IMR-90 (cell line): ENCODE results near the gene CRISP2. TPM values are rescaled to one million over a fixed set of nuclear protein-coding genes. Genes with fewer than 3 reads are reported as not detected.

ENCODE experiments used
- ATAC-seq: fragments of 200-7000 bp; cut with Tn5 transposase; 2 replicates; pipeline ENCODE4 v1.9.1; 2020; ENCODE audit warnings: low read depth, mild to moderate bottlenecking, moderate library complexity
- BruUV-seq: library from RNA; stranded (reverse); fragments of 400-500 nt; replicated peaks from 2 replicates; lab custom pipeline; 2021; lab: Mats Ljungman, UMichigan
- CTCF ChIA-PET: fragments of 300-600 bp; formaldehyde crosslinking; extraction: SDS; loops from one replicate; lab custom pipeline; 2021; ENCODE audit warnings: antibody characterized with exemption; lab: Yijun Ruan, JAX
- POLR2A ChIA-PET: fragments of 300-600 bp; sonication (Branson Sonifier 250); formaldehyde crosslinking; loops from one replicate; lab custom pipeline; 2022; ENCODE audit warnings: antibody characterized with exemption; ENCODE audit not compliant: unreplicated experiment; lab: Charles Lee
- DNase-seq: peaks from one replicate; pipeline ENCODE4 v3.0.0; 2013
- H2AFZ ChIP-seq: replicated peaks from 2 replicates; pipeline ENCODE3; 2013; ENCODE audit warnings: low read length, mild to moderate bottlenecking; ENCODE audit not compliant: poor library complexity
- H2AK5ac ChIP-seq: 2 replicates; pipeline ENCODE4 v1.6.1; 2013; ENCODE audit warnings: low read depth, low read length, inconsistent platforms
- H2AK9ac ChIP-seq: replicated peaks from 2 replicates; pipeline ENCODE3; 2013; ENCODE audit warnings: mild to moderate bottlenecking, low read depth, low read length, moderate library complexity; ENCODE audit not compliant: poor library complexity
- H2BK120ac ChIP-seq: 2 replicates; pipeline ENCODE4 v1.6.1; 2013; ENCODE audit warnings: low read depth, low read length, inconsistent platforms
- H2BK15ac ChIP-seq: 3 replicates; pipeline ENCODE4 v1.6.1; 2013; ENCODE audit warnings: low read depth, low read length, inconsistent platforms
- H2BK20ac ChIP-seq: 2 replicates; pipeline ENCODE4 v1.6.1; 2013; ENCODE audit warnings: low read depth, mild to moderate bottlenecking, inconsistent platforms, low read length, moderate library complexity
- H2BK5ac ChIP-seq: 2 replicates; pipeline ENCODE4 v1.6.1; 2013; ENCODE audit warnings: mild to moderate bottlenecking, low read depth, low read length, inconsistent platforms; ENCODE audit not compliant: poor library complexity, severe bottlenecking
- H3K14ac ChIP-seq: replicated peaks from 2 replicates; pipeline ENCODE4 v1.6.1; 2013; ENCODE audit warnings: low read depth, low read length, inconsistent platforms
- H3K18ac ChIP-seq: 2 replicates; pipeline ENCODE4 v1.6.1; 2013; ENCODE audit warnings: low read depth, low read length, control low read depth
- H3K23ac ChIP-seq: 2 replicates; pipeline ENCODE4 v1.6.1; 2013; ENCODE audit warnings: low read depth, low read length, inconsistent platforms
- H3K27ac ChIP-seq: 2 replicates; pipeline ENCODE4 v1.5.1; 2013; ENCODE audit warnings: mild to moderate bottlenecking, control low read depth, low read length; ENCODE audit not compliant: insufficient read depth
- H3K27me3 ChIP-seq: 2 replicates; pipeline ENCODE4 v1.6.1; 2013; ENCODE audit warnings: low read length; ENCODE audit not compliant: control insufficient read depth, insufficient read depth
- H3K36me3 ChIP-seq: 2 replicates; pipeline ENCODE4 v1.6.1; 2013; ENCODE audit warnings: low read length, mixed read lengths; ENCODE audit not compliant: control insufficient read depth, insufficient read depth
- H3K4ac ChIP-seq: 2 replicates; pipeline ENCODE4 v1.6.1; 2013; ENCODE audit warnings: low read depth, low read length, inconsistent platforms
- H3K4me1 ChIP-seq: 2 replicates; pipeline ENCODE4 v1.6.1; 2013; ENCODE audit warnings: low read length, mixed read lengths; ENCODE audit not compliant: control insufficient read depth, insufficient read depth
- H3K4me2 ChIP-seq: 2 replicates; pipeline ENCODE4 v1.6.1; 2013; ENCODE audit warnings: low read depth, mild to moderate bottlenecking, control low read depth, low read length, moderate library complexity
- H3K4me3 ChIP-seq: 2 replicates; pipeline ENCODE4 v1.5.1; 2013; ENCODE audit warnings: low read depth, mild to moderate bottlenecking, control low read depth, low read length, moderate library complexity; ENCODE audit not compliant: insufficient read depth
- H3K56ac ChIP-seq: 2 replicates; pipeline ENCODE4 v1.6.1; 2013; ENCODE audit warnings: low read length, inconsistent platforms; ENCODE audit not compliant: insufficient read depth; ENCODE audit errors: extremely low read depth
- H3K79me1 ChIP-seq, 2 experiments: 2 replicates each; pipeline ENCODE4 v1.6.1; 2013; ENCODE audit warnings: low read length in 2 of 2, inconsistent platforms in 1 of 2, low read depth in 1 of 2
- H3K9ac ChIP-seq: 2 replicates; pipeline ENCODE4 v1.6.1; 2013; ENCODE audit warnings: low read depth, low read length, control low read depth
- H3K9me1 ChIP-seq: 2 replicates; pipeline ENCODE4 v1.6.1; 2013; ENCODE audit warnings: low read length, inconsistent platforms; ENCODE audit not compliant: insufficient read depth
- H3K9me3 ChIP-seq: 2 replicates; pipeline ENCODE4 v1.6.1; 2013; ENCODE audit warnings: low read length; ENCODE audit not compliant: control insufficient read depth, insufficient read depth
- H4K20me1 ChIP-seq: 2 replicates; pipeline ENCODE4 v1.6.1; 2013; ENCODE audit warnings: low read length, inconsistent platforms; ENCODE audit not compliant: insufficient read depth
- H4K5ac ChIP-seq: 2 replicates; pipeline ENCODE4 v1.6.1; 2013; ENCODE audit warnings: mild to moderate bottlenecking, low read depth, low read length, control low read depth
- H4K8ac ChIP-seq, 2 experiments: 2 replicates each; pipeline ENCODE4 v1.6.1; 2013; ENCODE audit warnings: low read depth in 2 of 2, low read length in 2 of 2, control low read depth in 1 of 2, inconsistent platforms in 1 of 2
- H4K91ac ChIP-seq: 2 replicates; pipeline ENCODE4 v1.6.1; 2013; ENCODE audit warnings: low read depth, low read length, inconsistent platforms; ENCODE audit not compliant: insufficient read depth
- CHD1 ChIP-seq: IDR thresholded peaks from 2 replicates; pipeline ENCODE4 v1.6.1; 2012; ENCODE audit warnings: low read depth, low read length, improper control_type of control experiment
- CTCF ChIP-seq: conservative IDR thresholded peaks from 2 replicates; pipeline ENCODE4 v1.5.1; 2012; ENCODE audit warnings: mild to moderate bottlenecking, low read depth, low read length, improper control_type of control experiment
- FOS ChIP-seq: fragments of 150-350 bp; IDR thresholded peaks from 2 replicates; pipeline ENCODE4 v1.6.1; 2016; ENCODE audit warnings: low read depth, low read length
- MAZ ChIP-seq: IDR thresholded peaks from 2 replicates; pipeline ENCODE4 v1.6.1; 2012; ENCODE audit warnings: low read depth, mild to moderate bottlenecking, low read length, improper control_type of control experiment, moderate library complexity, borderline replicate concordance
- POLR2A ChIP-seq: IDR thresholded peaks from 2 replicates; pipeline ENCODE4 v1.6.1; 2012; ENCODE audit warnings: mild to moderate bottlenecking, low read depth, low read length
- RAD21 ChIP-seq: IDR thresholded peaks from 2 replicates; pipeline ENCODE4 v1.6.1; 2012; ENCODE audit warnings: low read length, improper control_type of control experiment
- USF2 ChIP-seq: fragments of 150-350 bp; IDR thresholded peaks from 2 replicates; pipeline ENCODE4 v1.6.1; 2017; ENCODE audit warnings: mild to moderate bottlenecking, antibody characterized with exemption, low read length, low read depth
- WGBS, 2 experiments: methylation state at CpG; one replicate each; pipeline versions ENCODE4 v1.1.5 to v1.1.7; 2013; ENCODE audit warnings: missing lambda C conversion rate in 2 of 2; ENCODE audit not compliant: insufficient read length in 1 of 2; ENCODE audit errors: extremely low coverage in 2 of 2; 5-methylcytosine and 5-hydroxymethylcytosine counted together
- dilution Hi-C: fragments of 300-500 bp; cut with HindIII; formaldehyde crosslinking; loops from one replicate; pipeline ENCODE4 v1.14.3; 2018; ENCODE audit warnings: low sequenced_read_pairs; ENCODE audit not compliant: unreplicated experiment
- in situ Hi-C: fragments of 300-500 bp; cut with MboI; formaldehyde crosslinking; loops from 3 replicates; pipeline ENCODE4 v1.14.3; 2019; ENCODE audit warnings: low sequenced_read_pairs, inconsistent platforms, mixed read lengths
- intact Hi-C: fragments of 100-400 bp; cut with micrococcal nuclease; formaldehyde crosslinking; loops from 2 replicates; pipeline ENCODE4 v1.10.0; 2022
- polyA plus RNA-seq, 3 experiments: library from polyadenylated mRNA; depleted of rRNA; stranded (reverse); fragments of >200 nt; gene quantifications; 2 replicates each; pipeline ENCODE4 v1.2.3, GENCODE V29; 2012; ENCODE audit warnings: low replicate concordance in 1 of 3
- total RNA-seq: library from RNA; depleted of rRNA; stranded (reverse); fragments of >200 nt; gene quantifications from 2 replicates; pipeline ENCODE4 v1.2.3, GENCODE V29; 2012

The CRISP2 gene
- total and polyA plus RNA-seq, 2 of the 4 experiments (the other 2 are of a cell fraction) = not detected

- no peaks in the 10 kb centered on the region for H3K9me1 ChIP-seq
- ChIA-PET POLR2A (no interaction called here), CTCF (interaction anchor here (0.6 kb wide), 1 partner anchor 470 kb away, joined by 7 read pairs; no protein-coding TSS in a partner anchor)
- no peak overlapping the region for H4K91ac ChIP-seq
- no peak overlapping the region for H2AK5ac ChIP-seq
- H3K79me1 ChIP-seq = no peaks in the 10 kb centered on the region
- dilution Hi-C loops = no loop called here
- H3K36me3 ChIP-seq = no peaks in the 10 kb centered on the region
- ATAC-seq (no peak), DNase-seq (no peak)
- H3K18ac ChIP-seq = no peak overlapping the region
- no peaks in the 10 kb centered on the region for H3K4me1 ChIP-seq
- no peak overlapping the region for H2BK20ac ChIP-seq
- no peak overlapping the region for H3K4ac ChIP-seq
- in situ Hi-C loops = no loop called here
- no peak overlapping the region for H2BK5ac ChIP-seq
- H3K23ac ChIP-seq = no peak overlapping the region
- no peak overlapping the region for H4K8ac ChIP-seq
- intact Hi-C loops = no loop called here
- H3K9ac ChIP-seq = no peak overlapping the region
- H3K27me3 ChIP-seq = no peaks in the 10 kb centered on the region
- TF ChIP-seq RAD21 (no peak), USF2 (no peak), FOS (no peak), CHD1 (no peak), POLR2A (no peak), MAZ (no peak), CTCF (no peak)
- no peak overlapping the region for H2AK9ac ChIP-seq
- no peak overlapping the region for H3K56ac ChIP-seq
- no TSS peak for BruUV-seq
- H2BK120ac ChIP-seq = no peak overlapping the region
- H3K9me3 ChIP-seq = no peaks in the 10 kb centered on the region
- no CpG with 5 or more reads among the region's 1 CpG for WGBS, 2 experiments
- no peak overlapping the region for H3K14ac ChIP-seq
- no peak overlapping the region for H2AFZ ChIP-seq
- H3K4me3 ChIP-seq = no peak overlapping the region
- no peak overlapping the region for H4K5ac ChIP-seq
- no peak overlapping the region for H2BK15ac ChIP-seq
- no peak overlapping the region for H3K4me2 ChIP-seq
- H3K27ac ChIP-seq = no peak overlapping the region
- H4K20me1 ChIP-seq = no peaks in the 10 kb centered on the region
These were observed 37.5 kb downstream of the CRISP2 start for GRCh38 chr6:49675816-49676215.
